Measurements from ENCODE around the gene FAM168A. TPM values are rescaled to one million over a fixed set of nuclear protein-coding genes. Genes with fewer than 3 reads are reported as not detected.

Gene FAM168A
- total RNA-seq, 4 donors from 2014 or later: 28.8 to 53.5 (median 30.6) TPM

DNA sequence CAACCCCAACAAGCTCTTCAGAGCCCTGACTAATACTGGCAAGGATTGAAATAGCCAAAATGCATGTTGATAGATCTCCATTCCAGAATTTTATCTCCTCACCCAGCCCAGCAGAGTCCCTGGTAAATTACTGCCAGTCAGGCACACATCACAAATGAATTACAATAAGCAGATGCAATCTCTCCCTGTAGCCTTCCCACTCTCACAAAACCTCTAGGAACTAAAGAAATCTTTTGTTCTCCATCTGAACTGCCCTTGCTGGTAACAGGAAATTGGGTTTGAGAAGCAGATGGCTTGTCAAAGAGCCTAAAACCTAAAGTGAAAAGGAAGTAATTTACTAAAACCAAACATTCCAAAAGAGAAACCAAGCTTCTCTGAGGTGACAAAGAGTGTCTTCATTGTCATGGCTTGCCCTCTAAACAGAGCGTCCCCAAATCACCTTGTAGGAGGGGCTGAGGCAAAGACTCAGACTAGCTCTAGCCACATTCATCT is 59.5 kb downstream of the FAM168A start:
- DNase-seq (ENCODE audit: low spot score in 2 of 2): no peak
- no peaks in the 10 kb centered on the region for H3K36me3 ChIP-seq
- no peak overlapping the region for H3K4me3 ChIP-seq
- H3K27me3 ChIP-seq: no peaks in the 10 kb centered on the region
- H3K27ac ChIP-seq: peak overlapping the region in 1 of 4 donors; percentile 67
- 24 to 30% methylated on average over 1 of the region's 1 CpG for WGBS, 2 donors
- no peak for TF ChIP-seq CTCF (IDR thresholded peaks at IDR 0.05)
- no peak for TF ChIP-seq EP300 (IDR thresholded peaks at IDR 0.05)
- TF ChIP-seq POLR2A (IDR thresholded peaks at IDR 0.05): no peak
- H3K4me1 ChIP-seq: peaks cover 0 to 14% (median 5%) of the 10 kb centered on the region in 4 donors
- H3K9me3 ChIP-seq: no peaks in the 10 kb centered on the region

DNA sequence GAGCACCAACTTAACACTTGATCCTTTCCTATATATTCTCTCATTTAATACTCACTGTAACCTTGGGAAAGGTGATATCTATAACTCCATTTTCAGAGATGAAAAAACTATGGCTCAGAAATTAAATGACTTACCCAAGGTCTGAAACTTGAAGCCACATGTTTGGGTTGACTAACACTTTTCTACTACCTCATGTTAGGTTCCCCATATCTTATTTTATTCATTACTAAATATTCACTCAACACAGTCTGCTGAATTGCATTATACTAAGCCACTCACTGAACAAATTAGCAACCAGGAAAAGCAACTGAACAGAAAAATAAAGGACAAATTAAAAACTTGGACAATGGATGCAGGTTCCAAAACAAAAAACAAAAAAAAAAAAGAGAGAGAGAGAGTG is 59.9 kb downstream of the FAM168A start:
- H3K4me3 ChIP-seq: no peak overlapping the region
- H3K27me3 ChIP-seq: no peaks in the 10 kb centered on the region
- peak overlapping the region in 1 of 4 donors; percentile 67 for H3K27ac ChIP-seq
- TF ChIP-seq EP300 (IDR thresholded peaks at IDR 0.05): no peak
- TF ChIP-seq CTCF (IDR thresholded peaks at IDR 0.05): no peak
- TF ChIP-seq POLR2A (IDR thresholded peaks at IDR 0.05): no peak
- no peaks in the 10 kb centered on the region for H3K9me3 ChIP-seq
- no peaks in the 10 kb centered on the region for H3K36me3 ChIP-seq
- DNase-seq (ENCODE audit: low spot score in 2 of 2): no peak
- peaks cover 0 to 18% (median 5%) of the 10 kb centered on the region in 4 donors for H3K4me1 ChIP-seq

- Histone ChIP-seq H3K27ac (no peak overlapping the region), H3K4me3 (no peak overlapping the region), H3K9me3 (no peaks in the 10 kb centered on the region), H3K27me3 (no peaks in the 10 kb centered on the region), H3K36me3 (no peaks in the 10 kb centered on the region), H3K4me1 (peaks cover 0 to 20% (median 9%) of the 10 kb centered on the region in 4 donors)
- no peak for DNase-seq (ENCODE audit: low spot score in 2 of 2)
- 94 to 96% methylated on average over 2 of the region's 2 CpGs for WGBS, 2 donors
- TF ChIP-seq CTCF (IDR thresholded peaks at IDR 0.05): no peak
- TF ChIP-seq POLR2A (IDR thresholded peaks at IDR 0.05): no peak
- no peak for TF ChIP-seq EP300 (IDR thresholded peaks at IDR 0.05)
Measured at GRCh38 chr11:73536961-73537360, 61.0 kb downstream of the FAM168A start.

GRCh38 chr11:73532310-73532709 is 65.6 kb downstream of the FAM168A start:
- no peak for TF ChIP-seq CTCF (IDR thresholded peaks at IDR 0.05)
- no peak for TF ChIP-seq POLR2A (IDR thresholded peaks at IDR 0.05)
- no peak for TF ChIP-seq EP300 (IDR thresholded peaks at IDR 0.05)
- no peak for DNase-seq (ENCODE audit: low spot score in 2 of 2)
- Histone ChIP-seq H3K9me3 (no peaks in the 10 kb centered on the region), H3K27me3 (no peaks in the 10 kb centered on the region), H3K36me3 (no peaks in the 10 kb centered on the region), H3K4me1 (peaks cover 0 to 34% (median 18%) of the 10 kb centered on the region in 4 donors), H3K27ac (peak overlapping the region in 1 of 4 donors; percentile 21), H3K4me3 (no peak overlapping the region)
- WGBS, 2 donors: 87 to 93% methylated on average over 1 of the region's 1 CpG

- 10 to 30% methylated on average over 1 of the region's 1 CpG for WGBS, 2 donors
- no peaks in the 10 kb centered on the region for H3K36me3 ChIP-seq
- no peak overlapping the region for H3K27ac ChIP-seq
- H3K4me3 ChIP-seq: no peak overlapping the region
- no peaks in the 10 kb centered on the region for H3K9me3 ChIP-seq
- TF ChIP-seq CTCF (IDR thresholded peaks at IDR 0.05) (no peak), EP300 (IDR thresholded peaks at IDR 0.05) (no peak)
- H3K27me3 ChIP-seq: no peaks in the 10 kb centered on the region
- H3K4me1 ChIP-seq: peaks cover 0 to 41% (median 19%) of the 10 kb centered on the region in 4 donors
- DNase-seq (ENCODE audit: low spot score in 2 of 2): no peak
Measured at GRCh38 chr11:73531386-73531785, 66.5 kb downstream of the FAM168A start.

All from tibial nerve (tissue), 4 donors.